NCI-H2081 treated with DMSO at 0.1 percent for 48 hours (cell line): ENCODE results near the gene TRAPPC11.
"Not testable (repeated sequence)": the region's sequence is repeated elsewhere in the genome, so short reads cannot be mapped to it uniquely, and the experiment has no call there.

Source experiments
- DNase-seq: peaks from one replicate; lab custom pipeline; 2025; lab: John Stamatoyannopoulos, UW

TRAPPC11 gene

GRCh38 chr4:183659029-183659871 is at the start of gene TRAPPC11, which contains the start of gene RWDD4:
TRAPPC11 (plus strand) TSS chr4:183659293; CDS start chr4:183663868, 4,575 bp downstream.
RWDD4 (minus strand) TSS chr4:183659185; CDS start chr4:183658952, 233 bp downstream.
- DNase-seq: peak; percentile 60

GRCh38 chr4:183610033-183610432 is 49.1 kb upstream of the TRAPPC11 start:
- no peak for DNase-seq

- no peak for DNase-seq
Observed at GRCh38 chr4:183610613-183611012, 48.5 kb upstream of the TRAPPC11 start.

GRCh38 chr4:183611210-183611830 is 47.8 kb upstream of the TRAPPC11 start:
- DNase-seq: no peak

GRCh38 chr4:183612329-183613250 is 46.5 kb upstream of the TRAPPC11 start:
- DNase-seq: no peak

GRCh38 chr4:183617075-183617474 is 42.0 kb upstream of the TRAPPC11 start:
- no peak for DNase-seq

- DNase-seq: no peak
Observed at GRCh38 chr4:183618681-183619080, 40.4 kb upstream of the TRAPPC11 start.

GRCh38 chr4:183620421-183620820 is 38.7 kb upstream of the TRAPPC11 start:
- no peak for DNase-seq

GRCh38 chr4:183621875-183622274 is 37.2 kb upstream of the TRAPPC11 start:
- no peak for DNase-seq

GRCh38 chr4:183624548-183624947 is 34.5 kb upstream of the TRAPPC11 start:
- no peak for DNase-seq

- no peak for DNase-seq
Observed at GRCh38 chr4:183626168-183626567, 32.9 kb upstream of the TRAPPC11 start.

- not testable (repeated sequence) for DNase-seq
Observed at GRCh38 chr4:183627286-183627685, 31.8 kb upstream of the TRAPPC11 start.

- DNase-seq: no peak
Observed at GRCh38 chr4:183627979-183628588, 31.0 kb upstream of the TRAPPC11 start.

- DNase-seq: no peak
Observed at GRCh38 chr4:183631577-183632198, 27.4 kb upstream of the TRAPPC11 start.

GRCh38 chr4:183632689-183633088 is 26.4 kb upstream of the TRAPPC11 start:
- DNase-seq: no peak

GRCh38 chr4:183633476-183634400 is 25.4 kb upstream of the TRAPPC11 start:
- DNase-seq: no peak

GRCh38 chr4:183635321-183635720 is 23.8 kb upstream of the TRAPPC11 start:
- no peak for DNase-seq

GRCh38 chr4:183635741-183636140 is 23.4 kb upstream of the TRAPPC11 start:
- no peak for DNase-seq

- DNase-seq: no peak
Observed at GRCh38 chr4:183636503-183636902, 22.6 kb upstream of the TRAPPC11 start.

GRCh38 chr4:183636923-183637322 is 22.2 kb upstream of the TRAPPC11 start:
- no peak for DNase-seq
